Endothelial cell of umbilical vein (primary cell): ENCODE data around the gene CCNL2.
"Not testable (repeated sequence)": the region's sequence is repeated elsewhere in the genome, so short reads cannot be mapped to it uniquely, and the experiment has no call there.

Experiments
- EZH2 ChIP-seq: IDR thresholded peaks from 2 replicates; pipeline ENCODE4 v1.6.1; 2012; ENCODE audit warnings: borderline replicate concordance, low read depth, mild to moderate bottlenecking, moderate library complexity, low read length, inconsistent platforms; ENCODE audit not compliant: severe bottlenecking
- GATA2 ChIP-seq: IDR thresholded peaks from 2 replicates; pipeline ENCODE4 v1.7.0; 2011; ENCODE audit warnings: low read depth, mild to moderate bottlenecking, moderate library complexity, mixed read lengths, low read length; ENCODE audit not compliant: insufficient read length, insufficient read depth
- JUN ChIP-seq: IDR thresholded peaks from 2 replicates; pipeline ENCODE4 v1.6.1; 2011; ENCODE audit warnings: borderline replicate concordance, low read depth; ENCODE audit not compliant: insufficient read length, insufficient read depth
- MAX ChIP-seq: IDR thresholded peaks from 2 replicates; pipeline ENCODE4 v1.6.1; 2011; ENCODE audit not compliant: insufficient read depth, insufficient read length
- MYC ChIP-seq: IDR thresholded peaks from one replicate; pipeline ENCODE4 v1.6.1; 2011; ENCODE audit warnings: mild to moderate bottlenecking, low read depth, low read length
- POLR2A ChIP-seq: IDR thresholded peaks from 2 replicates; pipeline ENCODE4 v1.6.1; 2012; ENCODE audit warnings: low read depth, mild to moderate bottlenecking, control low read depth, low read length
- POLR2AphosphoS5 ChIP-seq: IDR thresholded peaks from 2 replicates; pipeline ENCODE4 v1.6.1; 2012; ENCODE audit warnings: low read depth, mild to moderate bottlenecking, control low read depth, low read length, moderate library complexity; ENCODE audit not compliant: insufficient read depth
- TF ChIP-seq, protein P1 (sequence below), 2 donors: IDR thresholded peaks; 1 replicate in 1 of 2; 2 replicates in 1 of 2; pipeline ENCODE4 v1.5.1; 2011; ENCODE audit warnings: low read length in 2 of 2, mild to moderate bottlenecking in 2 of 2, moderate library complexity in 2 of 2, control low read depth in 1 of 2, inconsistent platforms in 1 of 2, low read depth in 1 of 2; ENCODE audit not compliant: insufficient read depth in 1 of 2; ENCODE audit errors: extremely low read depth in 1 of 2

- not testable (repeated sequence) for TF ChIP-seq POLR2A, POLR2AphosphoS5, EZH2, MAX, MYC, JUN, GATA2
- TF ChIP-seq, protein P1, sequence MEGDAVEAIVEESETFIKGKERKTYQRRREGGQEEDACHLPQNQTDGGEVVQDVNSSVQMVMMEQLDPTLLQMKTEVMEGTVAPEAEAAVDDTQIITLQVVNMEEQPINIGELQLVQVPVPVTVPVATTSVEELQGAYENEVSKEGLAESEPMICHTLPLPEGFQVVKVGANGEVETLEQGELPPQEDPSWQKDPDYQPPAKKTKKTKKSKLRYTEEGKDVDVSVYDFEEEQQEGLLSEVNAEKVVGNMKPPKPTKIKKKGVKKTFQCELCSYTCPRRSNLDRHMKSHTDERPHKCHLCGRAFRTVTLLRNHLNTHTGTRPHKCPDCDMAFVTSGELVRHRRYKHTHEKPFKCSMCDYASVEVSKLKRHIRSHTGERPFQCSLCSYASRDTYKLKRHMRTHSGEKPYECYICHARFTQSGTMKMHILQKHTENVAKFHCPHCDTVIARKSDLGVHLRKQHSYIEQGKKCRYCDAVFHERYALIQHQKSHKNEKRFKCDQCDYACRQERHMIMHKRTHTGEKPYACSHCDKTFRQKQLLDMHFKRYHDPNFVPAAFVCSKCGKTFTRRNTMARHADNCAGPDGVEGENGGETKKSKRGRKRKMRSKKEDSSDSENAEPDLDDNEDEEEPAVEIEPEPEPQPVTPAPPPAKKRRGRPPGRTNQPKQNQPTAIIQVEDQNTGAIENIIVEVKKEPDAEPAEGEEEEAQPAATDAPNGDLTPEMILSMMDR (IDR thresholded peaks at IDR 0.05; ENCODE audit: extremely low read depth in 1 of 2, insufficient read depth in 1 of 2, low read depth in 1 of 2, low read length in 2 of 2), result not testable (repeated sequence)
Measured at GRCh38 chr1:1385339-1385738, 13.8 kb downstream of the CCNL2 start.
